ENCODE results near the gene PRRG2.

DNA sequence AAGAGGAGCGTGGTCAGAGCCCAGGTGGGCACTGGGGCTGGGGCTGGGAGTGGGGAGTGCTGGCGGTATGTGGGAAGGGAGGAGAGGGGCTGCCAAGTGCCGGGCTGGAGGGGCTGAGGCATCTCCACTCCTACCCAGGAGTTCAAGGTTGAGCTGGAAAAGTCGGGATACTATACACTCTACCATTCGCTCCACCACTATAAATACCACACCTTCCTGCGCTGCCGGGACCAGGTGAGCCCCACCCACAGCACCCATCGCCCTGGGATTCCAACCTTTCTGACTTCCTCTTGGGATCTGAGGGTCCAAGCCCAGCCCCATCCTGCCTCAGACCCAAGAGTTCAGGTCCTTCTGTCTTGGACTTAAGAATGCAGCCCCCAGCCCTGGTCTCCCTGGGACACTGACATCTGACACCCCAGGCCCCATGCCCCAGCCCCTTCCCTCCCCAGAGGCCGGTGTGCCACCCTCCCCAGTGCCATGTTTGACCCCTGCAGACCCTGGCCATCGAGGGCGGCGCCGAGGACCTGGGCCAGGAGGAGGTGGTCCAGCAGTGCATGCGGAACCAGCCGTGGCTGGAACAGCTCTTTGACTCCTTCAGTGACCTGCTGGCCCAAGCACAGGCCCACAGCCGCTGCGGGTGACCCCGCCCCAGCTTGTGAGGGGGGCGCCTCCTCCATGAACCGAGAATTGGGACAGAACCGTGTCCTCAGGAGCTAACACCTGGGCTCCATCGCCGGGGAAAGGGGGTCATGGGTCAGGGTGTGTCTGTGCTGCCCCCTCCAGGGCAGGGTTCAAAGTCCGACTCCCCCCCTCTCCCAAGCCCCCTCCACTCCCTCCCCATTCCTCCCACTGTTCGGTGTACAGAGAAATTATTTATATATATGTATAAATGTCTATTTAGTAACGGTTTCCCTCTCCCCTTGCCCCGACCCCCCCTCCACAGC, 44.1 kb downstream of the PRRG2 start:
- TF ChIP-seq, protein P1, sequence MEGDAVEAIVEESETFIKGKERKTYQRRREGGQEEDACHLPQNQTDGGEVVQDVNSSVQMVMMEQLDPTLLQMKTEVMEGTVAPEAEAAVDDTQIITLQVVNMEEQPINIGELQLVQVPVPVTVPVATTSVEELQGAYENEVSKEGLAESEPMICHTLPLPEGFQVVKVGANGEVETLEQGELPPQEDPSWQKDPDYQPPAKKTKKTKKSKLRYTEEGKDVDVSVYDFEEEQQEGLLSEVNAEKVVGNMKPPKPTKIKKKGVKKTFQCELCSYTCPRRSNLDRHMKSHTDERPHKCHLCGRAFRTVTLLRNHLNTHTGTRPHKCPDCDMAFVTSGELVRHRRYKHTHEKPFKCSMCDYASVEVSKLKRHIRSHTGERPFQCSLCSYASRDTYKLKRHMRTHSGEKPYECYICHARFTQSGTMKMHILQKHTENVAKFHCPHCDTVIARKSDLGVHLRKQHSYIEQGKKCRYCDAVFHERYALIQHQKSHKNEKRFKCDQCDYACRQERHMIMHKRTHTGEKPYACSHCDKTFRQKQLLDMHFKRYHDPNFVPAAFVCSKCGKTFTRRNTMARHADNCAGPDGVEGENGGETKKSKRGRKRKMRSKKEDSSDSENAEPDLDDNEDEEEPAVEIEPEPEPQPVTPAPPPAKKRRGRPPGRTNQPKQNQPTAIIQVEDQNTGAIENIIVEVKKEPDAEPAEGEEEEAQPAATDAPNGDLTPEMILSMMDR (IDR thresholded peaks at IDR 0.05; ENCODE audit: low read depth, low read length, poor library complexity, severe bottlenecking), result no peak
- TF ChIP-seq EZH2phosphoT487 (IDR thresholded peaks at IDR 0.05; ENCODE audit: borderline replicate concordance, low read length), result no peak

Data from DOHH2 (cell line).